ENCODE results near the gene RBM47. TPM values are rescaled to one million over a fixed set of nuclear protein-coding genes. Genes with fewer than 3 reads are reported as not detected.

Gene RBM47
- total and polyA plus RNA-seq, 4 experiments from 2014 or later = 0.10 to 1.5 (median 0.87) TPM

DNA sequence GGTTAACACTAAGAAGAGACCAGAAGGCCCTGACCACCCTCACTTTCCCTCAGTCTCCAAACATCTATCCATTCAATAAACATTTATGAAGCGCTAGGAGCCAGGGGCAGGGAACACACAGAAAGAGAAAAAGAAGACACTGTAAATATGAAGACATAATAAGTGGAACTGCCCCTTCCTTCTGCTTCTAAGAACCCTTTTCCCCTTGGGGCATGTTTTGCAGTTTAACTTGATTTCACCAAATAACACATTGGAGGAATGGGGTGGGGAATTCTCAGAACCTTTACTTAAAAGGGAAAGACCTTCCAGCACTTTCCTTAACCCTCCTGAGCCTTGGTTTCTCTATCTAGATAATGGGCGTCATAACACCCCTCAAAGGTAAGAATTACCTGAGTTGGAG lies 42.3 kb downstream of the RBM47 start:
- ChIA-PET CTCF (ENCODE audit: partially characterized antibody) (no interaction called here), POLR2A (ENCODE audit: partially characterized antibody) (no interaction called here)
- no peak overlapping the region for H3K4me3 ChIP-seq (ENCODE audit: low read length in 2 of 2)
- peaks cover 0 to 3% (median 0%) of the 10 kb centered on the region in 8 donors for H3K9me3 Mint-ChIP-seq
- H3K9me3 ChIP-seq (ENCODE audit: control insufficient read depth in 1 of 2, low read length in 2 of 2) = no peaks in the 10 kb centered on the region
- no peaks in the 10 kb centered on the region for H3K36me3 ChIP-seq (ENCODE audit: insufficient read depth, low read length)
- H3K4me1 ChIP-seq (ENCODE audit: insufficient read depth, low read length) = no peaks in the 10 kb centered on the region
- no peak overlapping the region for H3K27ac Mint-ChIP-seq
- H3K4me1 Mint-ChIP-seq = peaks cover 0 to 3% (median 0%) of the 10 kb centered on the region in 4 donors
- H3K27me3 ChIP-seq (ENCODE audit: insufficient read depth, low read length) = no peaks in the 10 kb centered on the region
- no peak overlapping the region for H3K27ac ChIP-seq (ENCODE audit: low read depth, low read length)
- H3K36me3 Mint-ChIP-seq = no peaks in the 10 kb centered on the region
- intact Hi-C loops (cut with micrococcal nuclease) = no loop called here
- no peak overlapping the region for H3K4me3 Mint-ChIP-seq
- DNase-seq = no peak
- peaks cover 2 to 4% of the 10 kb centered on the region in 2 donors for H3K27me3 Mint-ChIP-seq

DNA sequence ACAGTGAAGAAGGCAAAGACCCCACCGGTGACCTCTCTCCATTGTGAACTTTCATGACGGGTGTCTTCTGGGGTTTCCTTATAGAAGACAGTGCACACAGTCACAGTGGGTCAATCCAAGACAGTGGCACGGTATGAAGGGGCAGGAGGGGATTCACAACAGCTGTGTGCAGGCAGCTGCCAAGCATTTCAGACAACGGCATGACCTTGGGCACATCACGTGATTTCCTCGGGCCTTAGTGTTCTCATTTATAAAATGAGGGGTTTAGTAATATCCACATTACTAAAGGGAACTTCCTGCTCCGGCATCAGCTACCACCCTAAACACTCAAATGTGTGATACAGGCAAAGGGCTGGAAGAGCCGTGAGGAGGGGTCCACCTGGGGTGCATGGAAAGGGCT lies 42.9 kb downstream of the RBM47 start:
- Mint-ChIP-seq H3K27ac (no peak overlapping the region), H3K36me3 (no peaks in the 10 kb centered on the region), H3K27me3 (peaks cover 2 to 4% of the 10 kb centered on the region in 2 donors), H3K9me3 (peaks cover 0 to 4% (median 0%) of the 10 kb centered on the region in 8 donors), H3K4me1 (peaks cover 0 to 3% (median 0%) of the 10 kb centered on the region in 4 donors), H3K4me3 (no peak overlapping the region)
- Histone ChIP-seq H3K27me3 (ENCODE audit: insufficient read depth, low read length) (no peaks in the 10 kb centered on the region), H3K27ac (ENCODE audit: low read depth, low read length) (no peak overlapping the region), H3K4me1 (ENCODE audit: insufficient read depth, low read length) (no peaks in the 10 kb centered on the region), H3K4me3 (ENCODE audit: low read length in 2 of 2) (no peak overlapping the region), H3K36me3 (ENCODE audit: insufficient read depth, low read length) (no peaks in the 10 kb centered on the region), H3K9me3 (ENCODE audit: control insufficient read depth in 1 of 2, low read length in 2 of 2) (no peaks in the 10 kb centered on the region)
- ChIA-PET POLR2A (ENCODE audit: partially characterized antibody) (no interaction called here), CTCF (ENCODE audit: partially characterized antibody) (no interaction called here)
- no peak for DNase-seq
- intact Hi-C loops (cut with micrococcal nuclease) = no loop called here

DNA sequence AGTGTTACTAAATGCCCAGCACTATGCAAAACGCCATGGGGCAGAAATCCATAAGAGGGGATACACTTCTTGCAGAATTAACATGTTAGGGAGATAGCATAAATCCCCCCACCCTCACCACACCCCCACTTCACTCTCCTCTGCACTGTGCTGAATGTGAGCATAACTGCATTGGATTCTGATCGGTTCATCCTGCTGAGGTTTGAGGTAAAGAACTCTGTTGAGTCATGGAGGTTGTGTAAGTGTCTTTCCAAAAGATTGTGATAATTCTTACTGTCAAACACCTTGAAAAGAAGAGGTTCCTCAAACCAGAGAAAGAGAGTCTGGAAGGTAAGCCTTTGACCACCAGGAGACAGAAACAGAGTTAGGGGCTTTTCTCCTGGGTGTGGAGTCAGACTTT lies 43.6 kb downstream of the RBM47 start:
- intact Hi-C loops (cut with micrococcal nuclease) = no loop called here
- H3K9me3 Mint-ChIP-seq = peaks cover 0 to 3% (median 0%) of the 10 kb centered on the region in 8 donors
- no peaks in the 10 kb centered on the region for H3K36me3 Mint-ChIP-seq

DNA sequence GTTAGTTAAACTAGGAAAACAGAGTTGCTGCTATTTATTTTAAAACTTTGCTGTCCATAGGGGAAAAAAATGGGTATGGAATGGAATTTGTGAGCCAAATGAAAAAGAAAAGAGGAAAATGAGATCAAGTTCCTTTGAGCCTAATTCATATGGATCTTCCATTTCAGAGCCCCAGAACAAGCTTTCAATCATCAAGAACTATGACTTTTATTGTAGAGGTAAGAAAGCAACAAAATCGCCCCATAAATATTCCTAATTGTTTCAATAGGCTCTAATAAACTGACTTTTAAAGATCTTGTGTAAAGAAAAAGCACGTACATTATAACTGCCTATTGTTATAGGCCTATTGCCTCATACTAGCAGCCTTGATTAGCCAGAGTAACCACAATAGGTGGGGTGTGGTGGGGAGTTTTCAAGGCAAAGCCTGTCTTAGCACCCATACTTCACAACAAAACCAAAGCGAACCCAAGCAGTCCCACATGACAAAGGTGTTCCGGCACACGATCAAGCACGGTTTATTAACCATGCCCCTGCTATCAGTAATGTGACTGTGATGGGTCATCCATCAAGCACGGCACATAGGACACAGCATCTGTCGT lies 44.4 kb downstream of the RBM47 start:
- H3K27me3 ChIP-seq (ENCODE audit: insufficient read depth, low read length) = no peaks in the 10 kb centered on the region
- no peaks in the 10 kb centered on the region for H3K36me3 ChIP-seq (ENCODE audit: insufficient read depth, low read length)
- CTCF ChIA-PET (ENCODE audit: partially characterized antibody) = no interaction called here
- Mint-ChIP-seq H3K9me3 (peaks cover 0 to 3% (median 0%) of the 10 kb centered on the region in 8 donors), H3K27ac (no peak overlapping the region), H3K27me3 (peaks cover 2 to 4% of the 10 kb centered on the region in 2 donors), H3K4me1 (peaks cover 0 to 3% (median 0%) of the 10 kb centered on the region in 4 donors), H3K36me3 (no peaks in the 10 kb centered on the region), H3K4me3 (no peak overlapping the region)
- POLR2A ChIA-PET (ENCODE audit: partially characterized antibody) = no interaction called here
- DNase-seq = no peak
- H3K9me3 ChIP-seq (ENCODE audit: control insufficient read depth in 1 of 2, low read length in 2 of 2) = no peaks in the 10 kb centered on the region
- H3K4me1 ChIP-seq (ENCODE audit: insufficient read depth, low read length) = no peaks in the 10 kb centered on the region
- H3K4me3 ChIP-seq (ENCODE audit: low read length in 2 of 2) = no peak overlapping the region
- intact Hi-C loops (cut with micrococcal nuclease) = no loop called here
- H3K27ac ChIP-seq (ENCODE audit: low read depth, low read length) = no peak overlapping the region

More for the DNA sequence above, 43.6 kb downstream of the RBM47 start:
- Histone ChIP-seq H3K27ac (ENCODE audit: low read depth, low read length) (no peak overlapping the region), H3K27me3 (ENCODE audit: insufficient read depth, low read length) (no peaks in the 10 kb centered on the region), H3K4me3 (ENCODE audit: low read length in 2 of 2) (no peak overlapping the region), H3K4me1 (ENCODE audit: insufficient read depth, low read length) (no peaks in the 10 kb centered on the region), H3K36me3 (ENCODE audit: insufficient read depth, low read length) (no peaks in the 10 kb centered on the region), H3K9me3 (ENCODE audit: control insufficient read depth in 1 of 2, low read length in 2 of 2) (no peaks in the 10 kb centered on the region)
- peaks cover 0 to 3% (median 0%) of the 10 kb centered on the region in 4 donors for H3K4me1 Mint-ChIP-seq
- no peak overlapping the region for H3K27ac Mint-ChIP-seq
- peaks cover 2 to 4% of the 10 kb centered on the region in 2 donors for H3K27me3 Mint-ChIP-seq
- CTCF ChIA-PET (ENCODE audit: partially characterized antibody) = no interaction called here
- H3K4me3 Mint-ChIP-seq = no peak overlapping the region
- DNase-seq = no peak
- POLR2A ChIA-PET (ENCODE audit: partially characterized antibody) = no interaction called here

DNA sequence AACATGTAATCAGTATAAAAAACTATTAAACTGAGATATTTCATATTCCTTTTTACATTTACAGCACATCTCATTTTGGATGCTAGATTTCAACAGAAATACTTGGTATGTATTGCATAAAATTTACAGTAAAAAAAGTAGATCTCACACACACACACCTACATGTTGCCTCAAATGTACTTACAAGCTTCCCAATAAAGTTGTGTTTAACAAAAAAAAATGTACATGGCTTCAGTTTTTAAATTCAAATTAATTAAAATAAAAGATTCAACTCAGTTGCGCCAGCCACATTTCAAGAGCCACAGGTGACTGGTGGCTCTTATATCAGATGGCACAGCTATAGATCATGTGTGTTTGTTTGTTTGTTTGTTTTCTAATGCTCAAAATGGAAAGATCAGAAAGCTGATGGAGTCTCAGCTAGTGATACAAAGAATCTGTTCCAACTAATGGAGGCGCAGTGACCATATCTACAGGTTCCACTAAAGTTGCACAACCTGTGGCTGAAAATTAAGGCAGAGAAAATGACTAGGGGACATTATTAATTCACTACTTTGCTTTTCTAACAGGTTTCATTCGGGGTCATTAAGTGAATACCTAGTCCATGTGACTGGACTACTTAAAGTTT lies 45.0 kb downstream of the RBM47 start:
- Mint-ChIP-seq H3K4me1 (peaks cover 0 to 3% (median 0%) of the 10 kb centered on the region in 4 donors), H3K27ac (no peak overlapping the region), H3K9me3 (peaks cover 0 to 2% (median 0%) of the 10 kb centered on the region in 8 donors), H3K36me3 (no peaks in the 10 kb centered on the region), H3K27me3 (peaks cover 2 to 4% of the 10 kb centered on the region in 2 donors), H3K4me3 (no peak overlapping the region)
- Histone ChIP-seq H3K36me3 (ENCODE audit: insufficient read depth, low read length) (no peaks in the 10 kb centered on the region), H3K9me3 (ENCODE audit: control insufficient read depth in 1 of 2, low read length in 2 of 2) (no peaks in the 10 kb centered on the region), H3K4me1 (ENCODE audit: insufficient read depth, low read length) (no peaks in the 10 kb centered on the region), H3K27ac (ENCODE audit: low read depth, low read length) (no peak overlapping the region), H3K27me3 (ENCODE audit: insufficient read depth, low read length) (no peaks in the 10 kb centered on the region), H3K4me3 (ENCODE audit: low read length in 2 of 2) (no peak overlapping the region)
- ChIA-PET POLR2A (ENCODE audit: partially characterized antibody) (no interaction called here), CTCF (ENCODE audit: partially characterized antibody) (no interaction called here)
- DNase-seq = no peak
- intact Hi-C loops (cut with micrococcal nuclease) = no loop called here

DNA sequence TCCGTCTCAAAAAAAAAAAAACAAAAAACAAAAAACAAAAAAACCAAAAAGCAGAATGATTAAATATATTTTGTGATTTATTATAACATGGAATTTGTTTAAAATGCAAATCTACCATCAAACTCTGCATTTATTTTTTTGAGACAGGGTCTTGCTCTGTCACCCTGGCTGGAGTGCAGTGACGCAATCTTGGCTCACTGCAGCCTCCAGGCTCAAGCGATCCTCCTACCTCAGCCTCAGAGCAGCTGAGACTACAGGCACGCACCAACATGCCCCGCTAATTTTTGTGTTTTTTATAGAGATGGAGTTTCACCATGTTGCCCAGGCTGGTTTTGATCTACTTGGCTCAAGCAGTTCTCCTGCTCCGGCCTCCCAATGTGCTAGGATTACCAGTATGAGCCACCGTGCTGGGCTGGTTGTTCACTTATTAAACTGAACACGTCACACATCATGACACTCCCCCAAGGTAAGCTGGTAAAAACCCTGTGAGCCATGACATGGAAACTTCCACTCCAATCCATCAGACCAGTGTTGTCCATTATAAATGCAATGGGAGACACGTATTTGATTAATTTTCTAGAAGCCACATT lies 45.7 kb downstream of the RBM47 start:
- H3K36me3 Mint-ChIP-seq = no peaks in the 10 kb centered on the region
- peaks cover 2 to 4% of the 10 kb centered on the region in 2 donors for H3K27me3 Mint-ChIP-seq
- Histone ChIP-seq H3K36me3 (ENCODE audit: insufficient read depth, low read length) (no peaks in the 10 kb centered on the region), H3K9me3 (ENCODE audit: control insufficient read depth in 1 of 2, low read length in 2 of 2) (no peaks in the 10 kb centered on the region), H3K27ac (ENCODE audit: low read depth, low read length) (no peak overlapping the region), H3K27me3 (ENCODE audit: insufficient read depth, low read length) (no peaks in the 10 kb centered on the region), H3K4me3 (ENCODE audit: low read length in 2 of 2) (no peak overlapping the region), H3K4me1 (ENCODE audit: insufficient read depth, low read length) (no peaks in the 10 kb centered on the region)
- peaks cover 0 to 3% (median 0%) of the 10 kb centered on the region in 4 donors for H3K4me1 Mint-ChIP-seq
- POLR2A ChIA-PET (ENCODE audit: partially characterized antibody) = no interaction called here
- intact Hi-C loops (cut with micrococcal nuclease) = no loop called here
- H3K4me3 Mint-ChIP-seq = no peak overlapping the region
- DNase-seq = no peak
- peaks cover 0 to 1% (median 0%) of the 10 kb centered on the region in 8 donors for H3K9me3 Mint-ChIP-seq
- no peak overlapping the region for H3K27ac Mint-ChIP-seq
- CTCF ChIA-PET (ENCODE audit: partially characterized antibody) = no interaction called here

DNA sequence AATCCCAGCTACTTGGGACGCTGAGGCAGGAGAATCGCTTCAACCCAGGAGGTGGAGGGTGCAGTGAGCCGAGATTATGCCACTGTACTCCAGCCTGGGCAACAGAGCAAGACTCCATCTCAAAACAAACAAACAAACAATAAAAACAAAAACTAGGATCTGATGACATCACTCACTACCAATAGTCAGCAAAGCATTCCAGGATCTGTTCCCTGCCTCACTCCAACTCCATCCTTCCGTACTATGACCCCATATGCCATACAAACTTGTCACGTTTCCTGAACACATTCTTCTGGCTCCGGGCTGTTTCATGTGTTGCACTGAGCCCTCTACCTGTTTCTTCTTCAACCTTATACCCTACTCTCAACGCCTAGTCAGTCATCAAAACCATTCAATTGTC lies 47.3 kb downstream of the RBM47 start:
- Mint-ChIP-seq H3K36me3 (no peaks in the 10 kb centered on the region), H3K4me3 (no peak overlapping the region), H3K27ac (no peak overlapping the region), H3K4me1 (peaks cover 0 to 3% (median 0%) of the 10 kb centered on the region in 4 donors), H3K27me3 (peaks cover 0 to 4% of the 10 kb centered on the region in 2 donors), H3K9me3 (peaks cover 0 to 1% (median 0%) of the 10 kb centered on the region in 8 donors)
- H3K4me1 ChIP-seq (ENCODE audit: insufficient read depth, low read length) = no peaks in the 10 kb centered on the region
- no peak overlapping the region for H3K4me3 ChIP-seq (ENCODE audit: low read length in 2 of 2)
- CTCF ChIA-PET (ENCODE audit: partially characterized antibody) = no interaction called here
- intact Hi-C loops (cut with micrococcal nuclease) = no loop called here
- no peaks in the 10 kb centered on the region for H3K27me3 ChIP-seq (ENCODE audit: insufficient read depth, low read length)
- no peak overlapping the region for H3K27ac ChIP-seq (ENCODE audit: low read depth, low read length)
- POLR2A ChIA-PET (ENCODE audit: partially characterized antibody) = no interaction called here
- DNase-seq = no peak
- H3K36me3 ChIP-seq (ENCODE audit: insufficient read depth, low read length) = no peaks in the 10 kb centered on the region
- no peaks in the 10 kb centered on the region for H3K9me3 ChIP-seq (ENCODE audit: control insufficient read depth in 1 of 2, low read length in 2 of 2)
